Adrenal gland (tissue), 12 donors: ENCODE measurements around the gene FCRL4. TPM values are rescaled to one million over a fixed set of nuclear protein-coding genes. Genes with fewer than 3 reads are reported as not detected.

ENCODE experiments used
- DNase-seq, 7 donors: peaks; one replicate each; pipeline ENCODE4 v3.0.0-alpha.2; 2019 to 2020
- H3K27ac ChIP-seq, 5 donors: fragments of 200-600 bp; sonication (generic) in 4 of 5; 1 replicate in 3 of 5; 2 replicates in 2 of 5; pipeline versions ENCODE4 v1.5.1 to v1.8.0; 2016 to 2020; ENCODE audit warnings: mild to moderate bottlenecking in 1 of 5
- H3K27me3 ChIP-seq: fragments of 200-600 bp; 2 replicates; pipeline ENCODE4 v1.8.0; 2021
- H3K36me3 ChIP-seq, 2 donors: fragments of 200-600 bp; replicated peaks in 1 of 2; 1 replicate in 1 of 2; 2 replicates in 1 of 2; pipeline versions ENCODE4 v1.5.1 to v1.8.0; 2018 to 2022
- H3K4me1 ChIP-seq, 2 donors: fragments of 200-600 bp; replicated peaks in 1 of 2; 1 replicate in 1 of 2; 2 replicates in 1 of 2; pipeline versions ENCODE4 v1.5.1 to v1.8.0; 2018 to 2021
- H3K4me3 ChIP-seq, 4 donors: fragments of 200-600 bp; sonication (generic) in 3 of 4; one replicate each; pipeline ENCODE4 v1.5.1; 2016 to 2018
- H3K9me3 ChIP-seq, 3 donors: fragments of 200-600 bp; sonication (generic) in 1 of 3; replicated peaks in 1 of 3; 1 replicate in 2 of 3; 2 replicates in 1 of 3; pipeline versions ENCODE4 v1.5.1 to v1.8.0; 2016 to 2021
- CTCF ChIP-seq, 6 experiments: fragments of 450-650 bp in 4 of 6; fragments of 200-600 bp in 2 of 6; sonication (generic) in 1 of 6; IDR thresholded peaks; 1 replicate in 5 of 6; 2 replicates in 1 of 6; pipeline versions ENCODE4 v1.5.1 to v1.8.0; 2016 to 2021; ENCODE audit warnings: antibody characterized with exemption in 6 of 6, mild to moderate bottlenecking in 2 of 6, moderate library complexity in 1 of 6
- POLR2A ChIP-seq, 2 donors: fragments of 450-650 bp; IDR thresholded peaks; one replicate each; pipeline ENCODE4 v1.6.1; 2017; ENCODE audit warnings: antibody characterized with exemption in 2 of 2, mild to moderate bottlenecking in 2 of 2, moderate library complexity in 1 of 2
- WGBS, 4 donors: extraction: QIAGEN DNeasy Blood & Tissue Kit in 2 of 4; methylation state at CpG; one replicate each; pipeline versions ENCODE4 v1.1.5 to v1.1.7; 2013 to 2017; 5-methylcytosine and 5-hydroxymethylcytosine counted together
- intact Hi-C, 2 donors: fragments of 100-400 bp; cut with DNase I; formaldehyde crosslinking; loops; one replicate each; pipeline versions ENCODE4 v1.14.1 to v1.15.0; 2022 to 2023
- polyA plus RNA-seq, 3 donors: library from polyadenylated mRNA; stranded (reverse); fragments of 200-250 nt in 2 of 3; fragments of 350-450 nt in 1 of 3; fragmentation: Illumina TruSeq in 1 of 3; extraction: RNeasy Lipid Tissue Mini Kit (QIAGEN cat#74804) in 1 of 3; gene quantifications; one replicate each; pipeline ENCODE4 v1.2.3, GENCODE V29; 2013 to 2014
- total RNA-seq, 9 donors: library from RNA; depleted of rRNA in 4 of 9; stranded (reverse); fragments of >200 nt in 4 of 9; fragments of 120-200 nt in 1 of 9; fragmentation: NEBNext Ultra II Directional in 1 of 9; extraction: Animal tissue kit (Norgen Biotek cat#: 25700) in 1 of 9; gene quantifications; one replicate each; pipeline versions ENCODE4 v1.1.0 to v1.2.4, GENCODE V29; 2013 to 2023
- donor health status: healthy with polysubstance abuse.
- donor health status: Bipolar disorder and iron deficiency.
- donor health status: DM: yes; HTN: yes; CAD: no.
- donor health status: DM: no; HTN: no; CAD: no.
- donor health status: DM: no; HTN: no; CAD: no.
- donor health status: DM: yes; HTN: yes; CAD: no.

The FCRL4 gene
- total and polyA plus RNA-seq, 12 donors, result not detected

GRCh38 chr1:157585984-157586383, 11.9 kb downstream of the FCRL4 start:
- 45 to 48% (median 46%) methylated on average over 4 of the region's 4 CpGs for WGBS, 4 donors

GRCh38 chr1:157584503-157584902, 13.4 kb downstream of the FCRL4 start:
- H3K4me3 ChIP-seq, result no peak overlapping the region
- H3K4me1 ChIP-seq, result no peaks in the 10 kb centered on the region
- H3K27ac ChIP-seq, result no peak overlapping the region
- H3K9me3 ChIP-seq, result no peaks in the 10 kb centered on the region
- H3K27me3 ChIP-seq, result peaks cover 15% of the 10 kb centered on the region
- WGBS, 4 donors, result 80 to 85% (median 82%) methylated on average over 3 of the region's 3 CpGs
- TF ChIP-seq POLR2A (IDR thresholded peaks at IDR 0.05) (no peak), CTCF (IDR thresholded peaks at IDR 0.05) (no peak)
- H3K36me3 ChIP-seq, result no peaks in the 10 kb centered on the region
- DNase-seq, result no peak
- intact Hi-C loops, result loop anchor here (10.0 kb wide), 2 partner anchors 360 to 540 kb away; a partner anchor contains a TSS

More at GRCh38 chr1:157585984-157586383, 11.9 kb downstream of the FCRL4 start:
- Histone ChIP-seq H3K27ac (no peak overlapping the region), H3K27me3 (peaks cover 15% of the 10 kb centered on the region), H3K9me3 (no peaks in the 10 kb centered on the region), H3K4me1 (no peaks in the 10 kb centered on the region), H3K4me3 (no peak overlapping the region), H3K36me3 (no peaks in the 10 kb centered on the region)
- TF ChIP-seq POLR2A (IDR thresholded peaks at IDR 0.05), result no peak
- intact Hi-C loops, result loop anchor here (10.0 kb wide), 2 partner anchors 359 to 539 kb away; a partner anchor contains a TSS
- DNase-seq, result no peak

- no peak for DNase-seq
- no peak overlapping the region for H3K27ac ChIP-seq
- H3K4me1 ChIP-seq, result no peaks in the 10 kb centered on the region
- TF ChIP-seq CTCF (IDR thresholded peaks at IDR 0.05), result no peak
- intact Hi-C loops, result loop anchor here (10.0 kb wide), 2 partner anchors 364 to 544 kb away; a partner anchor contains a TSS
- no peaks in the 10 kb centered on the region for H3K9me3 ChIP-seq
- H3K4me3 ChIP-seq, result no peak overlapping the region
- H3K36me3 ChIP-seq, result no peaks in the 10 kb centered on the region
- 42 to 80% (median 61%) methylated on average over 1 of the region's 1 CpG for WGBS, 4 donors
- H3K27me3 ChIP-seq, result peaks cover 6% of the 10 kb centered on the region
These were observed 17.1 kb downstream of the FCRL4 start for GRCh38 chr1:157580828-157581210.

GRCh38 chr1:157580179-157580827, 17.6 kb downstream of the FCRL4 start:
- H3K4me3 ChIP-seq, result no peak overlapping the region
- no peaks in the 10 kb centered on the region for H3K4me1 ChIP-seq
- no peaks in the 10 kb centered on the region for H3K36me3 ChIP-seq
- peak; percentile 40 to 64 (median 62) for TF ChIP-seq CTCF (IDR thresholded peaks at IDR 0.05)
- no peak for TF ChIP-seq POLR2A (IDR thresholded peaks at IDR 0.05)
- intact Hi-C loops, result loop anchor here (10.0 kb wide), 2 partner anchors 364 to 544 kb away; a partner anchor contains a TSS
- no peak overlapping the region for H3K27ac ChIP-seq
- WGBS, 4 donors, result 3 to 9% (median 6%) methylated on average over 4 of the region's 4 CpGs
- peaks cover 6% of the 10 kb centered on the region for H3K27me3 ChIP-seq
- no peaks in the 10 kb centered on the region for H3K9me3 ChIP-seq
- DNase-seq, result peak in 6 of 7 donors; percentile 22 to 52 (median 36)

GRCh38 chr1:157577420-157577819, 20.5 kb downstream of the FCRL4 start:
- 73 to 84% (median 77%) methylated on average over 3 of the region's 3 CpGs for WGBS, 4 donors

More at GRCh38 chr1:157577420-157577819, 20.5 kb downstream of the FCRL4 start:
- Histone ChIP-seq H3K27ac (no peak overlapping the region), H3K4me3 (no peak overlapping the region), H3K4me1 (no peaks in the 10 kb centered on the region), H3K36me3 (no peaks in the 10 kb centered on the region), H3K27me3 (no peaks in the 10 kb centered on the region), H3K9me3 (no peaks in the 10 kb centered on the region)
- TF ChIP-seq CTCF (IDR thresholded peaks at IDR 0.05), result no peak
- TF ChIP-seq POLR2A (IDR thresholded peaks at IDR 0.05), result no peak
- no peak for DNase-seq
- intact Hi-C loops, result no loop called here
